Measurements from ENCODE around the gene PPP1R1C. TPM values are rescaled to one million over a fixed set of nuclear protein-coding genes. Genes with fewer than 3 reads are reported as not detected.

The PPP1R1C gene
- total RNA-seq, 4 donors from 2014 or later: 1.1 to 9.2 TPM; not detected in 2

DNA sequence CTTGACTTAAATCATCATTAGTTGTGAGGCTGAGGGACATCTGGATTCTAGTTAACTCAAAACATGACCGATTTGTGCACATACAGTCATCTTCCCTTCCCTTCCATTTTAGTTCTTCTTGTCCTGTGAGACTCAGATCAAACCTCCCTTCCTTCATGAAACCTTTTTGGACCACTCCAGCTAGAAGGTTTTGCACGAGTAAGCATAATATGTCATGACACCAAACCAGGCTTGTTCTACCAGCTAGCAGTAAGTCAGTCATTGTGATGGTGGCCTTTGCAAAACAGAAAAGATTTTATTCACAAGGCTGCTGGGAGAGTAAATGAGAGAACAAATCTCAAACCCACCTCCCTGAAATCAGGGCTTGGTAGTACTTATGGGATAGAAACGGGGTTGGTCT is 14.3 kb downstream of the PPP1R1C start:
- 79 to 87% methylated on average over 3 of the region's 3 CpGs for WGBS, 2 donors
- H3K36me3 ChIP-seq: no peaks in the 10 kb centered on the region
- intact Hi-C loops (cut with DNase I): no loop called here
- no peak for TF ChIP-seq CTCF (IDR thresholded peaks at IDR 0.05)
- TF ChIP-seq POLR2A (IDR thresholded peaks at IDR 0.05): no peak
- H3K9me3 ChIP-seq: no peaks in the 10 kb centered on the region
- no peaks in the 10 kb centered on the region for H3K4me1 ChIP-seq
- no peaks in the 10 kb centered on the region for H3K27me3 ChIP-seq
- DNase-seq: no peak
- H3K4me3 ChIP-seq: no peak overlapping the region
- H3K27ac ChIP-seq: no peak overlapping the region

DNA sequence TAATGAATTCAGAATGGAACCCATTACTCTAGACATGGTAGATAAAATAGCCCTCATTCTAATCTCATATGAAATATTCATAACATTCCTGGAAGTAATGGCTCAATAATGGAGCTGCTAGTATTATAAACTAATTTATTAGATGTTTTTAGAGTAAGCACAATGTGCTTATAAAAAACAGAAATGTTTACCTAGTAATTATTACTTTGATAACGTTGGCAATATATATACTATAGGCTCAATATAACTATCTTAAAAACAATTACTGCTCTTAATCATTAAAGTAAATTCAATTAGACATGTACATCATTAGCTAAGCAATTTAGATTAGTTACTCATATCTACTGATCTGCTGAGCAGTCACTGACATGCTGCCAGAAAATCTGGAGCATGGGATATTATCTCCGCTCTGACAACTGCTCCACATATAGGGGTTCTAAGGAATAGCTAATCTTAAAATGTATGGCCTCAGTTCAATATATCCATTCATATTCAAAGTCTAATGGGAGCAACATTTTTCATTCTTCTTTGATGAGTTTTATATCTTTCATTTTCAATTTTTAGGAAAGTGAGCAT is 19.4 kb downstream of the PPP1R1C start:
- intact Hi-C loops (cut with DNase I): no loop called here
- 78 to 82% methylated on average over 2 of the region's 2 CpGs for WGBS, 2 donors
- H3K36me3 ChIP-seq: no peaks in the 10 kb centered on the region
- no peak overlapping the region for H3K4me3 ChIP-seq
- no peak overlapping the region for H3K27ac ChIP-seq
- H3K4me1 ChIP-seq: no peaks in the 10 kb centered on the region
- no peaks in the 10 kb centered on the region for H3K27me3 ChIP-seq
- TF ChIP-seq CTCF (IDR thresholded peaks at IDR 0.05): no peak
- no peak for TF ChIP-seq POLR2A (IDR thresholded peaks at IDR 0.05)
- no peaks in the 10 kb centered on the region for H3K9me3 ChIP-seq
- no peak for DNase-seq

GRCh38 chr2:182006595-182007341 is 21.1 kb downstream of the PPP1R1C start:
- TF ChIP-seq POLR2A (IDR thresholded peaks at IDR 0.05) (no peak), CTCF (IDR thresholded peaks at IDR 0.05) (no peak)
- no peaks in the 10 kb centered on the region for H3K9me3 ChIP-seq

DNA sequence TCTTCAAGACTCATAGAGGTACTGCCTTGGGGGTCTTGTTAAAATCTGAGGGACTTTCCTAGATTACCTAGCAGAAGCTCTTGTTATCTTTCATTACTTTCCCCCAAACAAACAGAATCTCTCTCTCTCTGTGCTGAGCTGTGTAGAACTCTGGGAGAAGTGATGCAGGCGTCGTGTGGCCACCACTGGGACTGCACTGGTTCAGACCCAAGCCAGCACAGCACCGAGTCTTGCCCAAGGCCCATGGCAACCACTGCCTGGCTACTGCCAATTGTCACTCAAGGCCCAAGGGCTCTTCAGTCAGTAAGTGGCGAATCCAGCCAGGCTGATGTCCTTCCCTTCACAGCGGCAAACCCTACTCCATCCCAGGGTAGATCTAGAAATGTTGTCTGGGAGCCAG is 28.6 kb downstream of the PPP1R1C start:
- no peak for DNase-seq

More at GRCh38 chr2:182006595-182007341, 21.1 kb downstream of the PPP1R1C start:
- Histone ChIP-seq H3K4me1 (no peaks in the 10 kb centered on the region), H3K27ac (no peak overlapping the region), H3K27me3 (no peaks in the 10 kb centered on the region), H3K4me3 (no peak overlapping the region), H3K36me3 (no peaks in the 10 kb centered on the region)
- WGBS, 2 donors: 82 to 86% methylated on average over 4 of the region's 4 CpGs
- intact Hi-C loops (cut with DNase I): no loop called here
- DNase-seq: no peak

More for the DNA sequence above, 28.6 kb downstream of the PPP1R1C start:
- 100% methylated on average over 1 to 4 of the region's 5 CpGs for whole genome bisulfite sequencing, 2 donors
- no peak overlapping the region for H3K27ac ChIP-seq
- intact Hi-C loops (cut with DNase I): no loop called here
- H3K4me3 ChIP-seq: no peak overlapping the region
- H3K27me3 ChIP-seq: no peaks in the 10 kb centered on the region
- no peaks in the 10 kb centered on the region for H3K36me3 ChIP-seq
- H3K4me1 ChIP-seq: peaks cover 0 to 6% (median 0%) of the 10 kb centered on the region in 3 donors
- TF ChIP-seq CTCF (IDR thresholded peaks at IDR 0.05) (no peak), POLR2A (IDR thresholded peaks at IDR 0.05) (no peak)
- no peaks in the 10 kb centered on the region for H3K9me3 ChIP-seq
